Osteoblast (primary cell): ENCODE measurements around the gene TNIP2. TPM values are rescaled to one million over a fixed set of nuclear protein-coding genes. Genes with fewer than 3 reads are reported as not detected.
"Not testable (repeated sequence)": the region's sequence is repeated elsewhere in the genome, so short reads cannot be mapped to it uniquely, and the experiment has no call there.

Experiments
- DNase-seq: peaks from one replicate; pipeline ENCODE4 v3.0.0; 2011; ENCODE audit warnings: low spot score, mixed read lengths; ENCODE audit not compliant: insufficient read length; ENCODE audit errors: missing footprints
- H2AFZ ChIP-seq: 2 replicates; pipeline ENCODE4 v1.6.0; 2011; ENCODE audit warnings: mild to moderate bottlenecking, low read length
- H3K27ac ChIP-seq: 2 replicates; pipeline ENCODE4 v1.5.1; 2011; ENCODE audit warnings: mild to moderate bottlenecking, low read depth, low read length, moderate library complexity
- H3K27me3 ChIP-seq: 2 replicates; pipeline ENCODE4 v1.6.0; 2012; ENCODE audit warnings: mild to moderate bottlenecking, control low read depth, inconsistent platforms, low read length, moderate library complexity; ENCODE audit not compliant: insufficient read depth
- H3K36me3 ChIP-seq: 2 replicates; pipeline ENCODE4 v1.5.1; 2011; ENCODE audit warnings: mild to moderate bottlenecking, low read length, control low read depth, moderate library complexity; ENCODE audit not compliant: insufficient read depth
- H3K4me1 ChIP-seq: 2 replicates; pipeline ENCODE4 v1.5.1; 2011; ENCODE audit warnings: mild to moderate bottlenecking, low read length, control low read depth, moderate library complexity; ENCODE audit not compliant: insufficient read depth
- H3K4me2 ChIP-seq: 2 replicates; pipeline ENCODE4 v1.6.0; 2011; ENCODE audit warnings: mild to moderate bottlenecking, low read length; ENCODE audit not compliant: insufficient read depth
- H3K4me3 ChIP-seq: fragments of 200-600 bp; sonication (generic); 3 replicates; pipeline ENCODE4 v1.5.1; 2012; ENCODE audit warnings: mild to moderate bottlenecking, low read length, inconsistent platforms; ENCODE audit not compliant: insufficient read depth
- H3K79me2 ChIP-seq: 2 replicates; pipeline ENCODE4 v1.6.0; 2012; ENCODE audit warnings: mild to moderate bottlenecking, low read length, control low read depth, inconsistent platforms; ENCODE audit not compliant: insufficient read depth
- H3K9me3 ChIP-seq: 2 replicates; pipeline ENCODE4 v1.5.1; 2011; ENCODE audit warnings: low read depth, low read length, control low read depth
- H4K20me1 ChIP-seq: 2 replicates; pipeline ENCODE4 v1.6.0; 2012; ENCODE audit warnings: mild to moderate bottlenecking, low read length, control low read depth; ENCODE audit not compliant: insufficient read depth
- CTCF ChIP-seq: IDR thresholded peaks from 2 replicates; pipeline ENCODE4 v1.5.1; 2011; ENCODE audit warnings: mild to moderate bottlenecking, low read depth, low read length, moderate library complexity; ENCODE audit errors: extremely low read depth
- total RNA-seq: library from RNA; depleted of rRNA; stranded (reverse); fragments of >200 nt; gene quantifications from 2 replicates; pipeline ENCODE4 v1.2.3, GENCODE V29; 2012

Gene TNIP2
- total RNA-seq, 1 donor, result 44.9 TPM

- no peaks in the 10 kb centered on the region for H3K79me2 ChIP-seq
- no peaks in the 10 kb centered on the region for H3K9me3 ChIP-seq
- no peaks in the 10 kb centered on the region for H3K27me3 ChIP-seq
- H3K4me1 ChIP-seq, result no peaks in the 10 kb centered on the region
- no peak for TF ChIP-seq CTCF
- no peak overlapping the region for H3K4me3 ChIP-seq
- peaks cover 33% of the 10 kb centered on the region for H3K36me3 ChIP-seq
- no peaks in the 10 kb centered on the region for H4K20me1 ChIP-seq
- no peak overlapping the region for H3K27ac ChIP-seq
- no peak overlapping the region for H2AFZ ChIP-seq
- DNase-seq, result no peak
- H3K4me2 ChIP-seq, result no peak overlapping the region
Observed at GRCh38 chr4:2731907-2732317, 24.2 kb downstream of the TNIP2 start.

GRCh38 chr4:2729533-2729875 lies 26.6 kb downstream of the TNIP2 start:
- Histone ChIP-seq H3K4me3 (no peak overlapping the region), H4K20me1 (no peaks in the 10 kb centered on the region), H3K27ac (no peak overlapping the region), H3K4me1 (no peaks in the 10 kb centered on the region), H3K9me3 (no peaks in the 10 kb centered on the region), H3K79me2 (no peaks in the 10 kb centered on the region), H3K4me2 (no peak overlapping the region), H3K36me3 (peaks cover 42% of the 10 kb centered on the region), H2AFZ (no peak overlapping the region), H3K27me3 (no peaks in the 10 kb centered on the region)
- TF ChIP-seq CTCF, result no peak
- no peak for DNase-seq

- Histone ChIP-seq H3K27me3 (no peaks in the 10 kb centered on the region), H2AFZ (no peak overlapping the region), H3K79me2 (no peaks in the 10 kb centered on the region), H3K27ac (no peak overlapping the region), H3K4me3 (no peak overlapping the region), H4K20me1 (no peaks in the 10 kb centered on the region), H3K9me3 (no peaks in the 10 kb centered on the region), H3K4me2 (no peak overlapping the region), H3K4me1 (no peaks in the 10 kb centered on the region), H3K36me3 (peaks cover 46% of the 10 kb centered on the region)
- no peak for TF ChIP-seq CTCF
- DNase-seq, result no peak
Observed at GRCh38 chr4:2728806-2729532, 27.2 kb downstream of the TNIP2 start.

GRCh38 chr4:2728221-2728620 lies 27.9 kb downstream of the TNIP2 start:
- no peaks in the 10 kb centered on the region for H4K20me1 ChIP-seq
- no peak overlapping the region for H2AFZ ChIP-seq
- H3K27me3 ChIP-seq, result no peaks in the 10 kb centered on the region
- H3K4me3 ChIP-seq, result no peak overlapping the region
- H3K36me3 ChIP-seq, result peaks cover 42% of the 10 kb centered on the region
- H3K4me2 ChIP-seq, result no peak overlapping the region
- peak; percentile 63 for DNase-seq
- no peaks in the 10 kb centered on the region for H3K79me2 ChIP-seq
- TF ChIP-seq CTCF, result no peak
- no peak overlapping the region for H3K27ac ChIP-seq
- H3K4me1 ChIP-seq, result no peaks in the 10 kb centered on the region
- H3K9me3 ChIP-seq, result no peaks in the 10 kb centered on the region

- H3K4me3 ChIP-seq, H3K4me1 ChIP-seq, H3K9me3 ChIP-seq, DNase-seq, H3K79me2 ChIP-seq, H3K27ac ChIP-seq, H3K4me2 ChIP-seq, H3K27me3 ChIP-seq, H4K20me1 ChIP-seq, H2AFZ ChIP-seq: not testable (repeated sequence)
- H3K36me3 ChIP-seq, result peaks cover 36% of the 10 kb centered on the region
Observed at GRCh38 chr4:2726881-2727280, 29.3 kb downstream of the TNIP2 start.
